IMR-90 (cell line): ENCODE measurements around the gene TCP11. TPM values are rescaled to one million over a fixed set of nuclear protein-coding genes. Genes with fewer than 3 reads are reported as not detected.

ENCODE experiments used
- ATAC-seq: fragments of 200-7000 bp; cut with Tn5 transposase; 2 replicates; pipeline ENCODE4 v1.9.1; 2020; ENCODE audit warnings: low read depth, mild to moderate bottlenecking, moderate library complexity
- BruUV-seq: library from RNA; stranded (reverse); fragments of 400-500 nt; replicated peaks from 2 replicates; lab custom pipeline; 2021; lab: Mats Ljungman, UMichigan
- CTCF ChIA-PET: fragments of 300-600 bp; formaldehyde crosslinking; extraction: SDS; loops from one replicate; lab custom pipeline; 2021; ENCODE audit warnings: antibody characterized with exemption; lab: Yijun Ruan, JAX
- POLR2A ChIA-PET: fragments of 300-600 bp; sonication (Branson Sonifier 250); formaldehyde crosslinking; loops from one replicate; lab custom pipeline; 2022; ENCODE audit warnings: antibody characterized with exemption; ENCODE audit not compliant: unreplicated experiment; lab: Charles Lee
- DNase-seq: peaks from one replicate; pipeline ENCODE4 v3.0.0; 2013
- H2AFZ ChIP-seq: replicated peaks from 2 replicates; pipeline ENCODE3; 2013; ENCODE audit warnings: low read length, mild to moderate bottlenecking; ENCODE audit not compliant: poor library complexity
- H2AK5ac ChIP-seq: 2 replicates; pipeline ENCODE4 v1.6.1; 2013; ENCODE audit warnings: low read depth, low read length, inconsistent platforms
- H2AK9ac ChIP-seq: replicated peaks from 2 replicates; pipeline ENCODE3; 2013; ENCODE audit warnings: mild to moderate bottlenecking, low read depth, low read length, moderate library complexity; ENCODE audit not compliant: poor library complexity
- H2BK120ac ChIP-seq: 2 replicates; pipeline ENCODE4 v1.6.1; 2013; ENCODE audit warnings: low read depth, low read length, inconsistent platforms
- H2BK15ac ChIP-seq: 3 replicates; pipeline ENCODE4 v1.6.1; 2013; ENCODE audit warnings: low read depth, low read length, inconsistent platforms
- H2BK20ac ChIP-seq: 2 replicates; pipeline ENCODE4 v1.6.1; 2013; ENCODE audit warnings: low read depth, mild to moderate bottlenecking, inconsistent platforms, low read length, moderate library complexity
- H2BK5ac ChIP-seq: 2 replicates; pipeline ENCODE4 v1.6.1; 2013; ENCODE audit warnings: mild to moderate bottlenecking, low read depth, low read length, inconsistent platforms; ENCODE audit not compliant: poor library complexity, severe bottlenecking
- H3K14ac ChIP-seq: replicated peaks from 2 replicates; pipeline ENCODE4 v1.6.1; 2013; ENCODE audit warnings: low read depth, low read length, inconsistent platforms
- H3K18ac ChIP-seq: 2 replicates; pipeline ENCODE4 v1.6.1; 2013; ENCODE audit warnings: low read depth, low read length, control low read depth
- H3K23ac ChIP-seq: 2 replicates; pipeline ENCODE4 v1.6.1; 2013; ENCODE audit warnings: low read depth, low read length, inconsistent platforms
- H3K27ac ChIP-seq: 2 replicates; pipeline ENCODE4 v1.5.1; 2013; ENCODE audit warnings: mild to moderate bottlenecking, control low read depth, low read length; ENCODE audit not compliant: insufficient read depth
- H3K27me3 ChIP-seq: 2 replicates; pipeline ENCODE4 v1.6.1; 2013; ENCODE audit warnings: low read length; ENCODE audit not compliant: control insufficient read depth, insufficient read depth
- H3K36me3 ChIP-seq: 2 replicates; pipeline ENCODE4 v1.6.1; 2013; ENCODE audit warnings: low read length, mixed read lengths; ENCODE audit not compliant: control insufficient read depth, insufficient read depth
- H3K4ac ChIP-seq: 2 replicates; pipeline ENCODE4 v1.6.1; 2013; ENCODE audit warnings: low read depth, low read length, inconsistent platforms
- H3K4me1 ChIP-seq: 2 replicates; pipeline ENCODE4 v1.6.1; 2013; ENCODE audit warnings: low read length, mixed read lengths; ENCODE audit not compliant: control insufficient read depth, insufficient read depth
- H3K4me2 ChIP-seq: 2 replicates; pipeline ENCODE4 v1.6.1; 2013; ENCODE audit warnings: low read depth, mild to moderate bottlenecking, control low read depth, low read length, moderate library complexity
- H3K4me3 ChIP-seq: 2 replicates; pipeline ENCODE4 v1.5.1; 2013; ENCODE audit warnings: low read depth, mild to moderate bottlenecking, control low read depth, low read length, moderate library complexity; ENCODE audit not compliant: insufficient read depth
- H3K56ac ChIP-seq: 2 replicates; pipeline ENCODE4 v1.6.1; 2013; ENCODE audit warnings: low read length, inconsistent platforms; ENCODE audit not compliant: insufficient read depth; ENCODE audit errors: extremely low read depth
- H3K79me1 ChIP-seq, 2 experiments: 2 replicates each; pipeline ENCODE4 v1.6.1; 2013; ENCODE audit warnings: low read length in 2 of 2, inconsistent platforms in 1 of 2, low read depth in 1 of 2
- H3K9ac ChIP-seq: 2 replicates; pipeline ENCODE4 v1.6.1; 2013; ENCODE audit warnings: low read depth, low read length, control low read depth
- H3K9me1 ChIP-seq: 2 replicates; pipeline ENCODE4 v1.6.1; 2013; ENCODE audit warnings: low read length, inconsistent platforms; ENCODE audit not compliant: insufficient read depth
- H3K9me3 ChIP-seq: 2 replicates; pipeline ENCODE4 v1.6.1; 2013; ENCODE audit warnings: low read length; ENCODE audit not compliant: control insufficient read depth, insufficient read depth
- H4K20me1 ChIP-seq: 2 replicates; pipeline ENCODE4 v1.6.1; 2013; ENCODE audit warnings: low read length, inconsistent platforms; ENCODE audit not compliant: insufficient read depth
- H4K5ac ChIP-seq: 2 replicates; pipeline ENCODE4 v1.6.1; 2013; ENCODE audit warnings: mild to moderate bottlenecking, low read depth, low read length, control low read depth
- H4K8ac ChIP-seq, 2 experiments: 2 replicates each; pipeline ENCODE4 v1.6.1; 2013; ENCODE audit warnings: low read depth in 2 of 2, low read length in 2 of 2, control low read depth in 1 of 2, inconsistent platforms in 1 of 2
- H4K91ac ChIP-seq: 2 replicates; pipeline ENCODE4 v1.6.1; 2013; ENCODE audit warnings: low read depth, low read length, inconsistent platforms; ENCODE audit not compliant: insufficient read depth
- BHLHE40 ChIP-seq: fragments of 150-350 bp; IDR thresholded peaks from 2 replicates; pipeline ENCODE4 v1.6.1; 2016; ENCODE audit warnings: mild to moderate bottlenecking, low read depth, low read length
- MXI1 ChIP-seq: IDR thresholded peaks from 2 replicates; pipeline ENCODE4 v1.6.1; 2012; ENCODE audit warnings: low read depth, mild to moderate bottlenecking, low read length, moderate library complexity, borderline replicate concordance
- NFE2L2 ChIP-seq: fragments of 150-350 bp; IDR thresholded peaks from 2 replicates; pipeline ENCODE4 v1.6.1; 2016; ENCODE audit warnings: low read depth, mild to moderate bottlenecking, low read length
- RFX5 ChIP-seq: IDR thresholded peaks from 2 replicates; pipeline ENCODE4 v1.8.0; 2012; ENCODE audit warnings: low read depth, mild to moderate bottlenecking, low read length, moderate library complexity
- WGBS, 2 experiments: methylation state at CpG; one replicate each; pipeline versions ENCODE4 v1.1.5 to v1.1.7; 2013; ENCODE audit warnings: missing lambda C conversion rate in 2 of 2; ENCODE audit not compliant: insufficient read length in 1 of 2; ENCODE audit errors: extremely low coverage in 2 of 2; 5-methylcytosine and 5-hydroxymethylcytosine counted together
- dilution Hi-C: fragments of 300-500 bp; cut with HindIII; formaldehyde crosslinking; loops from one replicate; pipeline ENCODE4 v1.14.3; 2018; ENCODE audit warnings: low sequenced_read_pairs; ENCODE audit not compliant: unreplicated experiment
- in situ Hi-C: fragments of 300-500 bp; cut with MboI; formaldehyde crosslinking; loops from 3 replicates; pipeline ENCODE4 v1.14.3; 2019; ENCODE audit warnings: low sequenced_read_pairs, inconsistent platforms, mixed read lengths
- intact Hi-C: fragments of 100-400 bp; cut with micrococcal nuclease; formaldehyde crosslinking; loops from 2 replicates; pipeline ENCODE4 v1.10.0; 2022
- polyA plus RNA-seq, 3 experiments: library from polyadenylated mRNA; depleted of rRNA; stranded (reverse); fragments of >200 nt; gene quantifications; 2 replicates each; pipeline ENCODE4 v1.2.3, GENCODE V29; 2012; ENCODE audit warnings: low replicate concordance in 1 of 3
- total RNA-seq: library from RNA; depleted of rRNA; stranded (reverse); fragments of >200 nt; gene quantifications from 2 replicates; pipeline ENCODE4 v1.2.3, GENCODE V29; 2012

The TCP11 gene
- total and polyA plus RNA-seq, 2 of the 4 experiments (the other 2 are of a cell fraction), result 0.34 to 0.36 TPM

GRCh38 chr6:35160642-35161041, 19.5 kb upstream of the TCP11 start:
- Histone ChIP-seq H3K4me3 (no peak overlapping the region), H3K4me1 (peaks cover 6% of the 10 kb centered on the region), H3K9me3 (0 out of 2 replicates have a peak, but pooled peaks cover 2% of the 10 kb centered on the region), H2AK9ac (no peak overlapping the region), H4K91ac (no peak overlapping the region), H2BK120ac (no peak overlapping the region), H3K9me1 (peaks cover 7% of the 10 kb centered on the region), H2AK5ac (no peak overlapping the region), H3K23ac (no peak overlapping the region), H2BK15ac (no peak overlapping the region), H4K20me1 (no peaks in the 10 kb centered on the region), H3K36me3 (no peaks in the 10 kb centered on the region), H3K18ac (no peak overlapping the region), H3K79me1 (no peaks in the 10 kb centered on the region), H4K8ac (no peak overlapping the region), H2BK5ac (no peak overlapping the region), H3K56ac (no peak overlapping the region), H3K27ac (no peak overlapping the region), H3K14ac (no peak overlapping the region), H2BK20ac (no peak overlapping the region), H3K4me2 (no peak overlapping the region), H3K9ac (no peak overlapping the region), H4K5ac (no peak overlapping the region), H3K4ac (no peak overlapping the region), H3K27me3 (no peaks in the 10 kb centered on the region; the same call in 1 of the 2 replicates), H2AFZ (no peak overlapping the region)
- in situ Hi-C loops (no loop called here), intact Hi-C loops (no loop called here), dilution Hi-C loops (no loop called here)
- no TSS peak for BruUV-seq
- ATAC-seq (no peak), DNase-seq (no peak)
- TF ChIP-seq BHLHE40 (no peak), NFE2L2 (no peak), MXI1 (no peak), RFX5 (no peak)
- ChIA-PET POLR2A (no interaction called here), CTCF (no interaction called here)
- WGBS, 2 experiments, result 100% methylated on average over 1 of the region's 5 CpGs; no CpG with 5 or more reads in 1 of the 2 experiments
